PC-9 (cell line): ENCODE results near the gene ADAMTS13. TPM values are rescaled to one million over a fixed set of nuclear protein-coding genes. Genes with fewer than 3 reads are reported as not detected.

Experiments
- BruUV-seq: library from RNA; stranded (reverse); fragments of 400-500 nt; replicated peaks from 2 replicates; lab custom pipeline; 2021; lab: Mats Ljungman, UMichigan
- CTCF ChIA-PET: fragments of 300-600 bp; sonication (Branson Sonifier 250); formaldehyde crosslinking; loops from one replicate; lab custom pipeline; 2022; ENCODE audit warnings: antibody characterized with exemption; lab: Charles Lee
- POLR2A ChIA-PET: fragments of 300-600 bp; sonication (Branson Sonifier 250); formaldehyde crosslinking; loops from one replicate; lab custom pipeline; 2022; ENCODE audit warnings: antibody characterized with exemption; ENCODE audit not compliant: unreplicated experiment; lab: Charles Lee
- DNase-seq, 2 experiments: peaks; one replicate each; pipeline versions ENCODE4 v3.0.0 to v3.0.0-alpha.2; 2015 to 2022; ENCODE audit warnings: mixed read lengths in 1 of 2
- H2AFZ ChIP-seq: fragments of 200-600 bp; sonication (generic); 2 replicates; pipeline ENCODE4 v1.8.1; 2017; ENCODE audit warnings: antibody characterized with exemption
- H3F3A ChIP-seq: fragments of 200-600 bp; sonication (generic); 2 replicates; pipeline ENCODE4 v1.8.1; 2017; ENCODE audit warnings: antibody characterized with exemption, mild to moderate bottlenecking, low read depth; ENCODE audit not compliant: insufficient read depth
- H3K27ac ChIP-seq: fragments of 200-600 bp; sonication (generic); 2 replicates; pipeline ENCODE4 v1.6.1; 2016; ENCODE audit warnings: mixed run types
- H3K27me3 ChIP-seq: fragments of 200-600 bp; sonication (generic); 2 replicates; pipeline ENCODE4 v1.6.1; 2016; ENCODE audit warnings: low read depth, mixed run types; ENCODE audit not compliant: insufficient read depth
- H3K36me3 ChIP-seq: fragments of 200-600 bp; sonication (generic); 2 replicates; pipeline ENCODE4 v1.6.1; 2016; ENCODE audit warnings: low read depth, mixed run types
- H3K4me1 ChIP-seq: fragments of 200-600 bp; sonication (generic); replicated peaks from 2 replicates; pipeline ENCODE4 v1.6.1; 2016; ENCODE audit warnings: mixed run types; ENCODE audit not compliant: insufficient read depth
- H3K4me2 ChIP-seq: fragments of 200-600 bp; sonication (generic); 2 replicates; pipeline ENCODE4 v1.6.1; 2017; ENCODE audit warnings: mixed run types
- H3K4me3 ChIP-seq: fragments of 200-600 bp; sonication (generic); 2 replicates; pipeline ENCODE4 v1.6.1; 2016; ENCODE audit warnings: mixed run types
- H3K79me2 ChIP-seq: fragments of 200-600 bp; sonication (generic); 2 replicates; pipeline ENCODE4 v1.6.1; 2017; ENCODE audit warnings: low read depth, mixed run types
- H3K9me2 ChIP-seq: fragments of 200-600 bp; sonication (generic); 2 replicates; pipeline ENCODE4 v1.8.1; 2017; ENCODE audit warnings: mild to moderate bottlenecking; ENCODE audit not compliant: insufficient read depth
- H3K9me3 ChIP-seq: fragments of 200-600 bp; sonication (generic); 2 replicates; pipeline ENCODE4 v1.8.1; 2016; ENCODE audit warnings: low read depth; ENCODE audit not compliant: insufficient read depth
- H4K20me1 ChIP-seq: fragments of 200-600 bp; sonication (generic); 2 replicates; pipeline ENCODE4 v1.8.1; 2017; ENCODE audit not compliant: insufficient read depth
- CTCF ChIP-seq: fragments of 200-600 bp; sonication (generic); conservative IDR thresholded peaks from 2 replicates; pipeline ENCODE4 v1.6.1; 2017; ENCODE audit warnings: mixed run types, antibody characterized with exemption, mild to moderate bottlenecking, moderate library complexity
- EZH2 ChIP-seq: fragments of 200-600 bp; sonication (generic); IDR thresholded peaks from 2 replicates; pipeline ENCODE4 v1.8.0; 2017; ENCODE audit warnings: antibody characterized with exemption, low read depth
- intact Hi-C: fragments of 100-400 bp; cut with micrococcal nuclease; formaldehyde crosslinking; loops from one replicate; pipeline ENCODE4 v1.10.0; 2022; ENCODE audit not compliant: unreplicated experiment
- total RNA-seq: library from RNA; stranded (reverse); gene quantifications from 2 replicates; pipeline ENCODE4 v1.2.3, GENCODE V29; 2021

Gene ADAMTS13
- total RNA-seq, 1 experiment from 2014 or later: 7.1 TPM

GRCh38 chr9:133464638-133465037, 42.5 kb downstream of the ADAMTS13 start:
- DNase-seq: no peak
- H3K9me2 ChIP-seq: no peaks in the 10 kb centered on the region
- no peaks in the 10 kb centered on the region for H3K9me3 ChIP-seq
- no peak overlapping the region for H3K27ac ChIP-seq
- no peak for TF ChIP-seq CTCF
- no peak for TF ChIP-seq EZH2
- H3K4me2 ChIP-seq: no peak overlapping the region
- no peaks in the 10 kb centered on the region for H3K27me3 ChIP-seq
- ChIA-PET CTCF (no interaction called here), POLR2A (interaction anchor here (0.6 kb wide), 1 partner anchor 1828 kb away, joined by 3 read pairs; no protein-coding TSS in a partner anchor)
- no peak overlapping the region for H2AFZ ChIP-seq
- peaks cover 14% of the 10 kb centered on the region; the same call in 1 of the 2 replicates for H3K79me2 ChIP-seq
- no peak overlapping the region for H3K4me3 ChIP-seq
- H3K36me3 ChIP-seq: no peaks in the 10 kb centered on the region
- peaks cover 13% of the 10 kb centered on the region for H3K4me1 ChIP-seq
- H3F3A ChIP-seq: peaks cover 17% of the 10 kb centered on the region; the same call in 1 of the 2 replicates
- BruUV-seq: no TSS peak
- no peaks in the 10 kb centered on the region; the same call in 1 of the 2 replicates for H4K20me1 ChIP-seq
- intact Hi-C loops: no loop called here

- Histone ChIP-seq H3F3A (peaks cover 13% of the 10 kb centered on the region; the same call in 1 of the 2 replicates), H2AFZ (no peak overlapping the region), H4K20me1 (no peaks in the 10 kb centered on the region; the same call in none of the 2 replicates), H3K27me3 (no peaks in the 10 kb centered on the region), H3K4me3 (no peak overlapping the region), H3K79me2 (peaks cover 12% of the 10 kb centered on the region; the same call in 1 of the 2 replicates), H3K4me1 (peaks cover 10% of the 10 kb centered on the region), H3K27ac (no peak overlapping the region), H3K9me3 (no peaks in the 10 kb centered on the region), H3K9me2 (no peaks in the 10 kb centered on the region), H3K36me3 (no peaks in the 10 kb centered on the region), H3K4me2 (no peak overlapping the region)
- POLR2A ChIA-PET: no interaction called here
- DNase-seq: no peak
- no peak for TF ChIP-seq EZH2
- CTCF ChIA-PET: no interaction called here
- no TSS peak for BruUV-seq
- intact Hi-C loops: no loop called here
Observed at GRCh38 chr9:133465984-133466383, 43.8 kb downstream of the ADAMTS13 start.

- H3K9me2 ChIP-seq: no peaks in the 10 kb centered on the region
- no peaks in the 10 kb centered on the region for H3K4me1 ChIP-seq
- H3K79me2 ChIP-seq: 0 out of 2 replicates have a peak, but pooled peaks cover 2% of the 10 kb centered on the region
- no peak overlapping the region for H3K27ac ChIP-seq
- no peak overlapping the region for H3K4me2 ChIP-seq
- H4K20me1 ChIP-seq: no peaks in the 10 kb centered on the region; the same call in none of the 2 replicates
- H3K36me3 ChIP-seq: no peaks in the 10 kb centered on the region
- no peaks in the 10 kb centered on the region for H3K9me3 ChIP-seq
- TF ChIP-seq EZH2: no peak
- TF ChIP-seq CTCF: no peak
- no peak overlapping the region for H3K4me3 ChIP-seq
- H2AFZ ChIP-seq: no peak overlapping the region
- ChIA-PET CTCF (no interaction called here), POLR2A (no interaction called here)
- H3F3A ChIP-seq: peaks cover 5% of the 10 kb centered on the region; the same call in 1 of the 2 replicates
- intact Hi-C loops: no loop called here
- DNase-seq: no peak
- no peaks in the 10 kb centered on the region for H3K27me3 ChIP-seq
- no TSS peak for BruUV-seq
Observed at GRCh38 chr9:133467101-133467500, 44.9 kb downstream of the ADAMTS13 start.

- DNase-seq: no peak
- POLR2A ChIA-PET: no interaction called here
- no peak overlapping the region for H3K27ac ChIP-seq
- TF ChIP-seq EZH2 (no peak), CTCF (no peak)
- no peaks in the 10 kb centered on the region for H3K4me1 ChIP-seq
- H3K4me2 ChIP-seq: no peak overlapping the region
- H3K36me3 ChIP-seq: no peaks in the 10 kb centered on the region
- no peak overlapping the region for H3K4me3 ChIP-seq
- H3K9me3 ChIP-seq: no peaks in the 10 kb centered on the region
- no peak overlapping the region for H2AFZ ChIP-seq
- H3K27me3 ChIP-seq: no peaks in the 10 kb centered on the region
- CTCF ChIA-PET: no interaction called here
- H3K79me2 ChIP-seq: no peaks in the 10 kb centered on the region
- H3K9me2 ChIP-seq: no peaks in the 10 kb centered on the region
- H4K20me1 ChIP-seq: no peaks in the 10 kb centered on the region; the same call in 1 of the 2 replicates
- intact Hi-C loops: no loop called here
- peaks cover 5% of the 10 kb centered on the region; the same call in 1 of the 2 replicates for H3F3A ChIP-seq
- BruUV-seq: no TSS peak
Observed at GRCh38 chr9:133468374-133468773, 46.2 kb downstream of the ADAMTS13 start.
